ENCODE data around the gene SMG6. TPM values are rescaled to one million over a fixed set of nuclear protein-coding genes. Genes with fewer than 3 reads are reported as not detected.
A peak's percentile ranks its signal among the peaks of the same experiment; 100 is the strongest.

SMG6 gene
- total and polyA plus RNA-seq, 8 donors = 27.7 to 42.2 (median 38.5) TPM

DNA sequence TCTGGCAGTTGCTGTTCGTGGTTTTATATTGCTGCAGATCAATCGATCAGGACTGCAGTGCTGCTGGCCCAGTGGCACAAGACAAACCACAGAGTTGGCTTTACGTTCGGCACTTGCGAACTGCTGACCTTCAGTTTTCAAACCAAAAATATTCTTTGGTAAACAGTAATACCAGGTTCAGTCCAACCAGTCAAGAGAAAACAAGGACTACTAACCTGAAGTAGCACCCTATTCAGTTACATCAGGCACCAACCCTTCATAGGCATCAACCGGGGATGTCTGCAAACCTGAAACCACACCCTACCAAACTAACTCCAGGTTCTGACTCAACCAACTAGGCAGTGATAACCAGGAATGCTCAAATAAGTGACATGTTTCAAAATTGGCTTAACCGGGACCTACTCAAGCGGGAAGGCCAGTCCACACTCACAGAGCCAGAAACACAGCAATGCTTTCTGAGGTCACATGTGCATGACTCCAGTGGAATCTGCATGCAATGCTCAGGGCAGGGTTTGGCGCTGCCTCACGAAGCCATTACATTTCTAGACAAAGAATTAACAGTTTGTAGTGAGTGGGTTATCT, 91.1 kb downstream of the SMG6 start:
- Histone ChIP-seq H3K9me3 (no peaks in the 10 kb centered on the region), H3K27me3 (no peaks in the 10 kb centered on the region), H3K4me1 (peaks cover 35 to 36% of the 10 kb centered on the region in 2 donors), H3K27ac (peak overlapping the region; percentile 76 to 81), H3K4me3 (no peak overlapping the region), H3K36me3 (no peaks in the 10 kb centered on the region)
- TF ChIP-seq, protein P1, sequence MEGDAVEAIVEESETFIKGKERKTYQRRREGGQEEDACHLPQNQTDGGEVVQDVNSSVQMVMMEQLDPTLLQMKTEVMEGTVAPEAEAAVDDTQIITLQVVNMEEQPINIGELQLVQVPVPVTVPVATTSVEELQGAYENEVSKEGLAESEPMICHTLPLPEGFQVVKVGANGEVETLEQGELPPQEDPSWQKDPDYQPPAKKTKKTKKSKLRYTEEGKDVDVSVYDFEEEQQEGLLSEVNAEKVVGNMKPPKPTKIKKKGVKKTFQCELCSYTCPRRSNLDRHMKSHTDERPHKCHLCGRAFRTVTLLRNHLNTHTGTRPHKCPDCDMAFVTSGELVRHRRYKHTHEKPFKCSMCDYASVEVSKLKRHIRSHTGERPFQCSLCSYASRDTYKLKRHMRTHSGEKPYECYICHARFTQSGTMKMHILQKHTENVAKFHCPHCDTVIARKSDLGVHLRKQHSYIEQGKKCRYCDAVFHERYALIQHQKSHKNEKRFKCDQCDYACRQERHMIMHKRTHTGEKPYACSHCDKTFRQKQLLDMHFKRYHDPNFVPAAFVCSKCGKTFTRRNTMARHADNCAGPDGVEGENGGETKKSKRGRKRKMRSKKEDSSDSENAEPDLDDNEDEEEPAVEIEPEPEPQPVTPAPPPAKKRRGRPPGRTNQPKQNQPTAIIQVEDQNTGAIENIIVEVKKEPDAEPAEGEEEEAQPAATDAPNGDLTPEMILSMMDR (IDR thresholded peaks at IDR 0.05) = no peak
- no peak for DNase-seq
- ATAC-seq = peak; percentile 15
- intact Hi-C loops (cut with DNase I) = no loop called here

DNA sequence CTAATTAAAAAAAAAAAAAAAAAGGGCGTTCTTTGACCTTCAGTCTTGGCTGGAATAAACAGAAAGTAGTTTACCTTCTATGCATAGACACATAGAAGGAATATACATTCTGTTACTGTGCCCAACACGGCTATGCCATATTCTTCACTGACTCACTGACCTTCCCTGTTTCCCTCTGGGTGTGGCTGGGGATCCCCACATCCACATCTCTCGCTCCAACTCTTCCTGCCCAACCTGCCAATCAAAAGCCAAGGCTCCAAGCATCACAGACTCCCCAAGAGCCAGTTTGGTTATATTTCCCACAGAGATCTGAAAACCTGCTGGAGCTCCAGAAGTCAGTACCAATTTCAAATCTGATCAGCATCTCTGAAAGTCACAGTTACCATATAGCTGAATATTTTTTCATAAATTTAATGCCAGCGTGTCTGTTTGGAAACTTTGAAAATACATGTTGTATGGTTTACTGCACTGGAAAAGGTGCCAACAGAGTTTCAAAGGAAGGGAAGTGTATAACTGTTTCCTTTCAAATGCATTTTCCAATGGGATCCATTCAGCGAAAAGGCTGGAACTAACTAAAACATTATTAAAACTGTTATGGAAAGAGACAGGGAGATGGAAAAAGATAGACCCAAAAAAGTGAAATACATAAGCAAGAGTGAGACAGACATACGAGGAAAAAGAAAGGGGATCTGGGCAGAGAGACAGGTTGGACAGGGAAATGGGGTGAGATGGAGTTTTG, 91.8 kb downstream of the SMG6 start:
- Histone ChIP-seq H3K27me3 (no peaks in the 10 kb centered on the region), H3K4me3 (no peak overlapping the region), H3K36me3 (no peaks in the 10 kb centered on the region), H3K27ac (peak overlapping the region; percentile 76 to 81), H3K4me1 (peaks cover 35 to 36% of the 10 kb centered on the region in 2 donors), H3K9me3 (no peaks in the 10 kb centered on the region)
- DNase-seq (no peak), ATAC-seq (no peak)
- intact Hi-C loops (cut with DNase I) = no loop called here
- TF ChIP-seq, protein P1 (IDR thresholded peaks at IDR 0.05) = no peak

DNA sequence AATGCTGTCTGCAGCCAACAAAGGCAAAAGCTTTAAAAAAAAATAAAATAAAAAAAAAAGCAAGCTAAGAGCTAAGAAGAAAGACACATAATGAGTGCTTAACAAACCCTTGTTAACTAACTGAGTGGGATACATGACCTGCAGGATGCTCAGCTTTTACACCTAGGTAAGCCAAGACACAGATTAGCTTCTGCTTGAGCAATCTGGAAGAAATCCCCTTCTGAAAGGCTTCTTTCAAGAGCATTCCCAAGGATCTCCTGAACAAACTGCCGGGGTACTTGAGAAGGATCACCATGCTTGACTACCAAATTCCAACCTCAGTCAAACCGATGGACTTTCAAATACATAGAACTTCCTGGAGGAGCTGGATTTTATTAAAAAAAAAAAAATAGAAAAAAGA, 92.9 kb downstream of the SMG6 start:
- H3K27me3 ChIP-seq = no peaks in the 10 kb centered on the region
- H3K27ac ChIP-seq = no peak overlapping the region
- no peaks in the 10 kb centered on the region for H3K36me3 ChIP-seq
- TF ChIP-seq, protein P1 (IDR thresholded peaks at IDR 0.05) = no peak
- ATAC-seq = no peak
- H3K9me3 ChIP-seq = no peaks in the 10 kb centered on the region
- no peak for DNase-seq
- peaks cover 30 to 31% of the 10 kb centered on the region in 2 donors for H3K4me1 ChIP-seq
- intact Hi-C loops (cut with DNase I) = no loop called here
- H3K4me3 ChIP-seq = no peak overlapping the region

DNA sequence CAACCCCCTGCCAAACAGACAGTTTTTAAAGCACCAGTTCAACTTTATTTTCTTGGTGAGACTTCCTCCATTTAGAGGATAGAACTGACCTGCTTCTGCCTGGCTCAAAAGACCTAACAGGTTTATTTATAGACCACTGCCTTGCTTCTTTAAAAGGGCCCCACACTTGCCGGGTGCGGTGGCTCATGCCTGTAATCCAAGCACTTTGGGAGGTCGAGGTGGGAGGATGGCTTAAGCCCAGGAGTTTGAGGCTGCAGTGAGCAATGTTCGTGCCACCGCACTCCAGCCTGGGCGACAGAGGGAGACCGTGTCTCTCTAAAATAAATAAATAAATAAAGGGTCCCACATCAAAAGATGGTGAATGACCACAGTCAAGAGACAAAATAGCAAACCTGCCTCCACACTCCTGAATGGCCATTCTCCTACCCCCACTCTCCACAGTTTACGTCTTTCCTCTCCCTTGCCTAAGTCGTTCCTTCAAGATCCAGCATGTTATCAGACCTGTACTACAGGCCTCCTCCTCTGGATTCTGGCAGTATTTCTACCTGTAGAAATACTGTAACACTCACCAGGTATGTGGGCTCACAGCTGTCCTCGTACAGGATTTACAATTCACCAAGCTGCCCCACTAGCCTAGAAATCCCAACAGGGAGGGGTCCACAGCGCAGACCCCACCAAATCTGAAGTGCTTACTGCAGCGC, 95.6 kb downstream of the SMG6 start:
- intact Hi-C loops (cut with DNase I) = no loop called here
- Histone ChIP-seq H3K36me3 (no peaks in the 10 kb centered on the region), H3K4me1 (peaks cover 4 to 10% of the 10 kb centered on the region in 2 donors), H3K4me3 (no peak overlapping the region), H3K9me3 (no peaks in the 10 kb centered on the region), H3K27me3 (no peaks in the 10 kb centered on the region), H3K27ac (no peak overlapping the region)
- ATAC-seq (no peak), DNase-seq (no peak)
- TF ChIP-seq, protein P1 (IDR thresholded peaks at IDR 0.05) = no peak

DNA sequence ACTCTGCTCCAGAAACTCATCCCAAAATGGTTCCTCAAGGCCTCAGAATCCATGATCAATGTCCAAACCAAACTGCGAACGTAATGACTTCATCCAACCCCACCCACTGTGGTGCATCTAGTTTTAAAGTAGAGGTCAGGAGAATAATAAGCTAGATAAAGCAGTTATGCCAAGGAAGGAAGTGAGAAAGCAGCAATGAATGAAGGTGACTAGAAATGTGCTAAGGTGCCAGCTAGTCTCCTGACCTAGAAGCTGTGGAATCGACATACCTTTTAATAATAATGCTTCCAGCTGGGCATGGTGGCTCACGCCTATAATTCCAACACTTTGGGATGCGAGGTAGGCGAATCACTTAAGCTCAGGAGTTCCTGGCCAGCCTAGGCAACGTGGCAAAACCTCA, 99.2 kb downstream of the SMG6 start:
- intact Hi-C loops (cut with DNase I) = no loop called here
- Histone ChIP-seq H3K27me3 (no peaks in the 10 kb centered on the region), H3K27ac (no peak overlapping the region), H3K36me3 (no peaks in the 10 kb centered on the region), H3K4me1 (no peaks in the 10 kb centered on the region), H3K9me3 (no peaks in the 10 kb centered on the region), H3K4me3 (no peak overlapping the region)
- TF ChIP-seq, protein P1 (IDR thresholded peaks at IDR 0.05) = no peak
- ATAC-seq (no peak), DNase-seq (no peak)

Measured in left lung (tissue), 10 donors.